GM10248 (cell line): ENCODE measurements around the gene AGFG2.

Source experiments
- CTCF ChIA-PET: fragments of 300-600 bp; sonication (Branson Sonifier 250); formaldehyde crosslinking; extraction: SDS; loops from one replicate; lab custom pipeline; 2021; ENCODE audit warnings: antibody characterized with exemption; lab: Yijun Ruan, JAX
- POLR2A ChIA-PET: fragments of 350-650 bp; sonication (Branson Sonifier 250); formaldehyde crosslinking; extraction: SDS; loops from one replicate; lab custom pipeline; 2020; ENCODE audit warnings: antibody characterized with exemption; lab: Yijun Ruan, JAX
- DNase-seq: peaks from one replicate; pipeline ENCODE4 v3.0.0; 2012; ENCODE audit errors: extremely low spot score
- CTCF ChIP-seq: IDR thresholded peaks from 2 replicates; pipeline ENCODE4 v1.5.1; 2012; ENCODE audit warnings: mild to moderate bottlenecking, low read depth; ENCODE audit errors: extremely low read depth, missing control alignments, control extremely low read depth

AGFG2 gene

GRCh38 chr7:100553032-100553431 is 14.0 kb downstream of the AGFG2 start:
- DNase-seq = no peak
- no peak for TF ChIP-seq CTCF
- POLR2A ChIA-PET = no interaction called here
- CTCF ChIA-PET = interaction anchor here (1.1 to 16.2 kb wide), 6 partner anchors 10 to 83 kb away, joined by 3 to 288 read pairs (median 5); partner anchors contain the start of gene AGFG2

- POLR2A ChIA-PET = interaction anchor here (1.0 kb wide), 1 partner anchor 10 kb away, joined by 6 read pairs; no protein-coding TSS in a partner anchor
- DNase-seq = no peak
- CTCF ChIA-PET = interaction anchor here (1.2 to 16.2 kb wide), 6 partner anchors 8 to 150 kb away, joined by 3 to 288 read pairs (median 6); partner anchors contain the start of gene POP7
- TF ChIP-seq CTCF = no peak
Observed at GRCh38 chr7:100555701-100556100, 16.7 kb downstream of the AGFG2 start.

GRCh38 chr7:100556541-100556940 is 17.5 kb downstream of the AGFG2 start:
- DNase-seq = no peak
- CTCF ChIA-PET = interaction anchor here (0.8 to 16.2 kb wide), 4 partner anchors 7 to 74 kb away, joined by 3 to 288 read pairs (median 14); no protein-coding TSS in a partner anchor
- no peak for TF ChIP-seq CTCF
- POLR2A ChIA-PET = interaction anchor here (0.6 kb wide), 1 partner anchor 93 kb away, joined by 4 read pairs; no protein-coding TSS in a partner anchor

- DNase-seq = no peak
- no peak for TF ChIP-seq CTCF
- ChIA-PET POLR2A (interaction anchor here (1.0 to 1.4 kb wide), 2 partner anchors 27 to 130 kb away, joined by 3 to 4 read pairs; partner anchors contain the start of gene FBXO24), CTCF (interaction anchor here (0.7 to 11.9 kb wide), 42 partner anchors 9 to 426 kb away, joined by 3 to 288 read pairs (median 6); partner anchors contain the start of genes FBXO24, MOSPD3, POP7 and SPACDR)
Observed at GRCh38 chr7:100559127-100559526, 20.1 kb downstream of the AGFG2 start.

- POLR2A ChIA-PET = no interaction called here
- DNase-seq = no peak
- TF ChIP-seq CTCF = no peak
- CTCF ChIA-PET = interaction anchor here (1.0 to 11.9 kb wide), 5 partner anchors 13 to 92 kb away, joined by 3 to 288 read pairs (median 41); partner anchors contain the start of genes FBXO24 and TSC22D4
Observed at GRCh38 chr7:100561491-100562194, 22.6 kb downstream of the AGFG2 start.

- POLR2A ChIA-PET = no interaction called here
- no peak for TF ChIP-seq CTCF
- DNase-seq = no peak
- CTCF ChIA-PET = interaction anchor here (1.0 to 11.9 kb wide), 8 partner anchors 13 to 164 kb away, joined by 3 to 288 read pairs (median 16); partner anchors contain the start of genes FBXO24 and TSC22D4
Observed at GRCh38 chr7:100562195-100563099, 23.4 kb downstream of the AGFG2 start.
